VCaP (cell line): Measurements from ENCODE around the gene GGA3.

ENCODE experiments used
- H3K27ac ChIP-seq: fragments of 450-650 bp; 2 replicates; pipeline ENCODE4 v1.5.1; 2017
- CTCF ChIP-seq: fragments of 450-650 bp; conservative IDR thresholded peaks from 2 replicates; pipeline ENCODE4 v1.5.1; 2017; ENCODE audit warnings: mild to moderate bottlenecking, moderate library complexity

Gene GGA3, protein sequence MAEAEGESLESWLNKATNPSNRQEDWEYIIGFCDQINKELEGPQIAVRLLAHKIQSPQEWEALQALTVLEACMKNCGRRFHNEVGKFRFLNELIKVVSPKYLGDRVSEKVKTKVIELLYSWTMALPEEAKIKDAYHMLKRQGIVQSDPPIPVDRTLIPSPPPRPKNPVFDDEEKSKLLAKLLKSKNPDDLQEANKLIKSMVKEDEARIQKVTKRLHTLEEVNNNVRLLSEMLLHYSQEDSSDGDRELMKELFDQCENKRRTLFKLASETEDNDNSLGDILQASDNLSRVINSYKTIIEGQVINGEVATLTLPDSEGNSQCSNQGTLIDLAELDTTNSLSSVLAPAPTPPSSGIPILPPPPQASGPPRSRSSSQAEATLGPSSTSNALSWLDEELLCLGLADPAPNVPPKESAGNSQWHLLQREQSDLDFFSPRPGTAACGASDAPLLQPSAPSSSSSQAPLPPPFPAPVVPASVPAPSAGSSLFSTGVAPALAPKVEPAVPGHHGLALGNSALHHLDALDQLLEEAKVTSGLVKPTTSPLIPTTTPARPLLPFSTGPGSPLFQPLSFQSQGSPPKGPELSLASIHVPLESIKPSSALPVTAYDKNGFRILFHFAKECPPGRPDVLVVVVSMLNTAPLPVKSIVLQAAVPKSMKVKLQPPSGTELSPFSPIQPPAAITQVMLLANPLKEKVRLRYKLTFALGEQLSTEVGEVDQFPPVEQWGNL

GRCh38 chr17:75261336-75262111 lies at the start of gene GGA3, which contains the start of gene MRPS7:
TSS of gene GGA3 (minus strand) at chr17:75261606. CDS start at chr17:75261587, 19 bp downstream.
TSS of gene MRPS7 (plus strand) at chr17:75261879. CDS start at chr17:75261901, 22 bp downstream.
- H3K27ac ChIP-seq, result peak within 1 kb of the TSS; percentile 97
- no peak for TF ChIP-seq CTCF

- no peak for TF ChIP-seq CTCF
- H3K27ac ChIP-seq, result no peak overlapping the region
Measured at GRCh38 chr17:75308732-75309629, 47.6 kb upstream of the GGA3 start.

- TF ChIP-seq CTCF, result no peak
- H3K27ac ChIP-seq, result no peak overlapping the region
Measured at GRCh38 chr17:75307957-75308731, 46.7 kb upstream of the GGA3 start.

GRCh38 chr17:75301502-75302206 lies 40.2 kb upstream of the GGA3 start:
- TF ChIP-seq CTCF, result no peak

DNA sequence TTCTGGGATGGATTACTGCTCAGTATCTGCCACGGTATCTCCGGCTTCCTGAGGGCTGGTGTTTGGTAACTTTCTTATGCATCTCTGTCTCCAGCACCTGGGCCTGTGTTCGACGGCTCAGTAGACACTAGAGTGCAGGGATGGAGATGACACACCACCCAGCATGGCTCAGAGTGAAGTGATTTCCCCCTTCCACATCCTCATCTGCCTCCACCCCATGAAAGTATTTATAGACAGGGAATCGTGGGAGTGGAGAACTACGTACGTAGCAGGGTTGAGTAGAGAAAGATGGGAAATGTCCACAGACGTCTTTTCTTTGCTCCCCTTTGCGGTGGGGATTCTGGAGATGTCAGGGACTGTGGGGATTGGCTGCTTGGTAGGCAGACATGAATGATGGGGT lies 39.6 kb upstream of the GGA3 start:
- H3K27ac ChIP-seq, result no peak overlapping the region
- TF ChIP-seq CTCF, result no peak

More at GRCh38 chr17:75301502-75302206, 40.2 kb upstream of the GGA3 start:
- no peak overlapping the region for H3K27ac ChIP-seq

DNA sequence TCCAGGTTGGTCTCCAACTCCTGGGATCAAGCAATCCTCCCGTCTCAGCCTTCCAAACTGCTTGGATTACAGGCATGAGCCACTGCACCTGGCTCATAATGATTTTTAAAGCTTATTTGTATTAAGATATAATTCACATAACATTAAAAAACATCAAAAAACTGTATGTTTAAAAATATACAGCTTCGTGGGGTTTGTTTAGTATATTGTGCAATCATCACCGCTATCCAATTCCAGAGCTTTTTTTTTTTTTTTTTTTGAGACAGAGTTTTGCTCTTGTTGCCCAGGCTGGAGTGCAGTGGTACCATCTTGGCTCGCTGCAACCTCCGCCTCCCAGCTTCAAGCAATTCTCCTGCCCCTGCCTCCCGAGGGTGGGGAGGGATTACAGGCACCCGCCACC lies 38.9 kb upstream of the GGA3 start:
- TF ChIP-seq CTCF, result no peak

More for the DNA sequence above, 38.9 kb upstream of the GGA3 start:
- no peak overlapping the region for H3K27ac ChIP-seq
